Glutamatergic neuron (in vitro differentiated cells): Measurements from ENCODE around the gene OXA1L. TPM values are rescaled to one million over a fixed set of nuclear protein-coding genes. Genes with fewer than 3 reads are reported as not detected.

ENCODE experiments used
- DNase-seq: peaks from one replicate; pipeline ENCODE4 v3.0.0; 2022
- H3K27ac Mint-ChIP-seq: one replicate; pipeline ENCODE4 v1.8.0; 2020; ENCODE audit warnings: mild to moderate bottlenecking, mixed read lengths, inconsistent platforms; ENCODE audit not compliant: unreplicated experiment
- H3K27me3 Mint-ChIP-seq: one replicate; pipeline ENCODE4 v1.8.0; 2020; ENCODE audit warnings: mild to moderate bottlenecking, moderate library complexity, mixed read lengths, inconsistent platforms; ENCODE audit not compliant: unreplicated experiment
- H3K36me3 Mint-ChIP-seq: one replicate; pipeline ENCODE4 v1.8.0; 2020; ENCODE audit warnings: mild to moderate bottlenecking, mixed read lengths, inconsistent platforms; ENCODE audit not compliant: unreplicated experiment
- H3K4me1 Mint-ChIP-seq: one replicate; pipeline ENCODE4 v1.8.0; 2020; ENCODE audit warnings: mild to moderate bottlenecking, low read depth, mixed read lengths, inconsistent platforms; ENCODE audit not compliant: unreplicated experiment
- H3K4me3 Mint-ChIP-seq: one replicate; pipeline ENCODE4 v1.8.0; 2020; ENCODE audit warnings: mild to moderate bottlenecking, mixed read lengths, inconsistent platforms; ENCODE audit not compliant: unreplicated experiment
- H3K9me3 Mint-ChIP-seq: one replicate; pipeline ENCODE4 v1.8.0; 2020; ENCODE audit warnings: mild to moderate bottlenecking, moderate library complexity, mixed read lengths, inconsistent platforms; ENCODE audit not compliant: unreplicated experiment
- CTCF ChIP-seq: fragments of 200-600 bp; sonication (generic); IDR thresholded peaks from one replicate; pipeline ENCODE4 v1.5.0; 2021; ENCODE audit not compliant: partially characterized antibody, unreplicated experiment
- total RNA-seq: library from RNA; stranded (reverse); fragmentation: NEBNext Ultra II Directional; extraction: Animal tissue kit (Norgen Biotek cat#: 25700); gene quantifications from one replicate; pipeline ENCODE4 v1.2.1, GENCODE V29; 2021; ENCODE audit not compliant: unreplicated experiment

Gene OXA1L
- total RNA-seq, 1 donor from 2014 or later: 80.3 TPM

GRCh38 chr14:22819151-22819988 lies 52.9 kb downstream of the OXA1L start:
- H3K9me3 Mint-ChIP-seq: no peaks in the 10 kb centered on the region
- no peaks in the 10 kb centered on the region for H3K27me3 Mint-ChIP-seq
- DNase-seq: peak; percentile 35
- peaks cover 17% of the 10 kb centered on the region for H3K4me1 Mint-ChIP-seq
- H3K27ac Mint-ChIP-seq: no peak overlapping the region
- no peak for TF ChIP-seq CTCF
- H3K4me3 Mint-ChIP-seq: peak overlapping the region; percentile 52
- no peaks in the 10 kb centered on the region for H3K36me3 Mint-ChIP-seq

GRCh38 chr14:22820731-22821130 lies 54.2 kb downstream of the OXA1L start:
- Mint-ChIP-seq H3K27ac (no peak overlapping the region), H3K27me3 (no peaks in the 10 kb centered on the region), H3K36me3 (no peaks in the 10 kb centered on the region), H3K4me3 (no peak overlapping the region), H3K9me3 (no peaks in the 10 kb centered on the region), H3K4me1 (peaks cover 7% of the 10 kb centered on the region)
- DNase-seq: no peak
- no peak for TF ChIP-seq CTCF

- peaks cover 7% of the 10 kb centered on the region for H3K4me1 Mint-ChIP-seq
- no peak for DNase-seq
- H3K27ac Mint-ChIP-seq: peak overlapping the region; percentile 48
- H3K9me3 Mint-ChIP-seq: no peaks in the 10 kb centered on the region
- TF ChIP-seq CTCF: no peak
- H3K36me3 Mint-ChIP-seq: no peaks in the 10 kb centered on the region
- no peak overlapping the region for H3K4me3 Mint-ChIP-seq
- H3K27me3 Mint-ChIP-seq: no peaks in the 10 kb centered on the region
Measured at GRCh38 chr14:22821193-22822015, 54.9 kb downstream of the OXA1L start.

- H3K9me3 Mint-ChIP-seq: no peaks in the 10 kb centered on the region
- H3K4me3 Mint-ChIP-seq: peak overlapping the region; percentile 70
- no peaks in the 10 kb centered on the region for H3K27me3 Mint-ChIP-seq
- DNase-seq: no peak
- peaks cover 7% of the 10 kb centered on the region for H3K4me1 Mint-ChIP-seq
- no peak for TF ChIP-seq CTCF
- H3K27ac Mint-ChIP-seq: no peak overlapping the region
- H3K36me3 Mint-ChIP-seq: no peaks in the 10 kb centered on the region
Measured at GRCh38 chr14:22822016-22822570, 55.6 kb downstream of the OXA1L start.

Other genes with a start within 250 kb of the OXA1L start
- gene DAD1, start 177.5 kb upstream of the OXA1L start, total RNA-seq: 122 TPM
- 8.1 TPM for gene ABHD4, start 168.4 kb upstream of the OXA1L start, total RNA-seq
- not detected for gene OR6J1, start 122.3 kb upstream of the OXA1L start, total RNA-seq
- 1.7 TPM for gene SLC7A7, start 48.7 kb downstream of the OXA1L start, total RNA-seq
- 67.9 TPM for gene MRPL52, start 63.2 kb downstream of the OXA1L start, total RNA-seq
- 162 TPM for gene MMP14, start 69.9 kb downstream of the OXA1L start, total RNA-seq
- gene LRP10, start 105.1 kb downstream of the OXA1L start, total RNA-seq: 15.1 TPM
- 73.2 TPM for gene REM2, start 116.5 kb downstream of the OXA1L start, total RNA-seq
- 70.9 TPM for gene RBM23, start 152.5 kb downstream of the OXA1L start, total RNA-seq
- gene PRMT5, start 162.7 kb downstream of the OXA1L start, total RNA-seq: 54.6 TPM
- gene HAUS4, start 190.4 kb downstream of the OXA1L start, total RNA-seq: 9.7 TPM
- 0.34 TPM for gene AJUBA, start 215.9 kb downstream of the OXA1L start, total RNA-seq
- 12.1 TPM for gene C14orf93, start 243.5 kb downstream of the OXA1L start, total RNA-seq